HEK293 (cell line): ENCODE measurements around the gene KIF3B.

ENCODE experiments used
- CTCF ChIA-PET: fragments of 350-600 bp; formaldehyde crosslinking; extraction: SDS; loops from one replicate; lab custom pipeline; 2021; ENCODE audit warnings: antibody characterized with exemption; lab: Yijun Ruan, JAX
- POLR2A ChIA-PET: fragments of 300-600 bp; formaldehyde crosslinking; extraction: SDS; loops from one replicate; lab custom pipeline; 2020; ENCODE audit warnings: antibody characterized with exemption, inconsistent platforms; lab: Yijun Ruan, JAX
- H3K27ac ChIP-seq: fragments of 200-500 bp; sonication (Bioruptor generic); 2 replicates; pipeline ENCODE4 v1.5.1; 2014; ENCODE audit warnings: low read depth, low read length, control low read depth, inconsistent platforms; ENCODE audit errors: extremely low read depth
- H3K36me3 ChIP-seq, 2 experiments: fragments of 200-500 bp in 1 of 2; sonication (Bioruptor generic) in 1 of 2; 1 replicate in 1 of 2; 2 replicates in 1 of 2; pipeline ENCODE4 v1.5.1; 2014 to 2017; ENCODE audit warnings: inconsistent platforms in 2 of 2, low read length in 2 of 2; ENCODE audit not compliant: control insufficient read depth in 2 of 2, insufficient read depth in 1 of 2
- H3K4me1 ChIP-seq: fragments of 200-500 bp; sonication (Bioruptor generic); 2 replicates; pipeline ENCODE4 v1.5.1; 2014; ENCODE audit warnings: mild to moderate bottlenecking, low read length, inconsistent platforms; ENCODE audit not compliant: control insufficient read depth, insufficient read depth
- H3K4me3 ChIP-seq: 2 replicates; pipeline ENCODE4 v1.5.1; 2011; ENCODE audit warnings: low read depth, mild to moderate bottlenecking, control low read depth, low read length, moderate library complexity
- H3K9me3 ChIP-seq: fragments of 200-500 bp; sonication (Bioruptor generic); 2 replicates; pipeline ENCODE4 v1.5.1; 2014; ENCODE audit warnings: low read depth, low read length, inconsistent platforms; ENCODE audit not compliant: control insufficient read depth, insufficient read depth
- GFI1B ChIP-seq: fragments of 450-650 bp; formaldehyde crosslinking; IDR thresholded peaks from 2 replicates; pipeline ENCODE4 v1.5.1; 2016; ENCODE audit warnings: missing biosample characterization, missing genetic modification characterization
- GLI4 ChIP-seq: fragments of 450-650 bp; formaldehyde crosslinking; IDR thresholded peaks from 2 replicates; pipeline ENCODE4 v1.5.1; 2016; ENCODE audit warnings: missing biosample characterization, missing genetic modification characterization
- KLF10 ChIP-seq: fragments of 450-650 bp; IDR thresholded peaks from 2 replicates; pipeline ENCODE4 v1.5.1; 2018; ENCODE audit warnings: missing biosample characterization, mild to moderate bottlenecking, missing genetic modification characterization
- KLF16 ChIP-seq: fragments of 450-650 bp; formaldehyde crosslinking; IDR thresholded peaks from 2 replicates; pipeline ENCODE4 v1.5.1; 2017; ENCODE audit warnings: missing biosample characterization, missing genetic modification characterization
- OVOL3 ChIP-seq: fragments of 450-650 bp; formaldehyde crosslinking; IDR thresholded peaks from 2 replicates; pipeline ENCODE4 v1.5.1; 2016; ENCODE audit warnings: missing biosample characterization, missing genetic modification characterization
- PRDM1 ChIP-seq: fragments of 450-650 bp; formaldehyde crosslinking; IDR thresholded peaks from 2 replicates; pipeline ENCODE4; 2016; ENCODE audit warnings: missing biosample characterization, missing genetic modification characterization
- SCRT1 ChIP-seq: fragments of 450-650 bp; formaldehyde crosslinking; IDR thresholded peaks from 2 replicates; pipeline ENCODE4 v1.5.1; 2016; ENCODE audit warnings: missing biosample characterization, missing genetic modification characterization, borderline replicate concordance
- SCRT2 ChIP-seq: fragments of 450-650 bp; formaldehyde crosslinking; IDR thresholded peaks from 2 replicates; pipeline ENCODE4 v1.5.1; 2016; ENCODE audit warnings: missing biosample characterization, missing genetic modification characterization
- ZBTB10 ChIP-seq: fragments of 450-650 bp; formaldehyde crosslinking; IDR thresholded peaks from 2 replicates; pipeline ENCODE4 v1.5.1; 2016; ENCODE audit warnings: missing biosample characterization, missing genetic modification characterization
- ZBTB7A ChIP-seq: fragments of 450-650 bp; formaldehyde crosslinking; IDR thresholded peaks from 2 replicates; pipeline ENCODE4 v1.5.1; 2016; ENCODE audit warnings: low read depth, missing biosample characterization, missing genetic modification characterization
- ZNF211 ChIP-seq: fragments of 450-650 bp; formaldehyde crosslinking; IDR thresholded peaks from 2 replicates; pipeline ENCODE4 v1.5.1; 2016; ENCODE audit warnings: low read depth, missing biosample characterization, missing genetic modification characterization
- ZNF23 ChIP-seq: fragments of 450-650 bp; formaldehyde crosslinking; IDR thresholded peaks from 2 replicates; pipeline ENCODE4 v1.5.1; 2016; ENCODE audit warnings: missing biosample characterization, missing genetic modification characterization, borderline replicate concordance
- ZNF404 ChIP-seq: fragments of 450-650 bp; formaldehyde crosslinking; IDR thresholded peaks from 2 replicates; pipeline ENCODE4 v1.5.1; 2017; ENCODE audit warnings: missing biosample characterization, missing genetic modification characterization
- ZNF473 ChIP-seq: fragments of 450-650 bp; formaldehyde crosslinking; IDR thresholded peaks from 2 replicates; pipeline ENCODE4 v1.5.1; 2017; ENCODE audit warnings: missing biosample characterization, missing genetic modification characterization
- ZNF513 ChIP-seq: fragments of 450-650 bp; IDR thresholded peaks from 2 replicates; pipeline ENCODE4 v1.5.1; 2018; ENCODE audit warnings: missing biosample characterization, missing genetic modification characterization
- ZNF571 ChIP-seq: fragments of 450-650 bp; formaldehyde crosslinking; IDR thresholded peaks from 2 replicates; pipeline ENCODE4 v1.5.0; 2017; ENCODE audit warnings: missing biosample characterization, missing genetic modification characterization
- ZNF677 ChIP-seq: fragments of 450-650 bp; IDR thresholded peaks from 2 replicates; pipeline ENCODE4 v1.5.0; 2018; ENCODE audit warnings: missing biosample characterization, mild to moderate bottlenecking, missing genetic modification characterization, moderate library complexity
- ZNF843 ChIP-seq: fragments of 450-650 bp; formaldehyde crosslinking; IDR thresholded peaks from 2 replicates; pipeline ENCODE4 v1.5.1; 2016; ENCODE audit warnings: missing biosample characterization, missing genetic modification characterization
- ZSCAN5A ChIP-seq: fragments of 450-650 bp; formaldehyde crosslinking; IDR thresholded peaks from 2 replicates; pipeline ENCODE4 v1.5.1; 2016; ENCODE audit warnings: missing biosample characterization, missing genetic modification characterization

The KIF3B gene

GRCh38 chr20:32337937-32338661 lies 60.6 kb downstream of the KIF3B start:
- H3K4me3 ChIP-seq: no peak overlapping the region
- CTCF ChIA-PET: interaction anchor here (0.6 to 1.0 kb wide), 4 partner anchors 28 to 314 kb away, joined by 3 to 4 read pairs (median 3); no protein-coding TSS in a partner anchor
- POLR2A ChIA-PET: no interaction called here

GRCh38 chr20:32338665-32339064 lies 61.2 kb downstream of the KIF3B start:
- CTCF ChIA-PET: interaction anchor here (0.6 to 1.0 kb wide), 3 partner anchors 28 to 314 kb away, joined by 3 to 4 read pairs (median 3); no protein-coding TSS in a partner anchor
- H3K36me3 ChIP-seq: peaks cover 0 to 9% of the 10 kb centered on the region in 2 experiments; a peak in 1 of 3 replicates

More at GRCh38 chr20:32337937-32338661, 60.6 kb downstream of the KIF3B start:
- no peak overlapping the region for H3K27ac ChIP-seq
- TF ChIP-seq PRDM1 (tag by site-specific recombination) (no peak), KLF10 (tag by site-specific recombination) (no peak), SCRT2 (tag by site-specific recombination) (peak; percentile 84), SCRT1 (tag by site-specific recombination) (0 out of 2 replicates have a peak, but pooled peaks have one; percentile 20), ZNF677 (tag by site-specific recombination) (no peak), ZBTB10 (tag by site-specific recombination) (no peak), ZNF473 (no peak), ZNF843 (tag by site-specific recombination) (no peak)
- H3K4me1 ChIP-seq: no peaks in the 10 kb centered on the region
- H3K36me3 ChIP-seq: peaks cover 0 to 10% of the 10 kb centered on the region in 2 experiments; a peak in 2 of 3 replicates
- no peaks in the 10 kb centered on the region for H3K9me3 ChIP-seq

More at GRCh38 chr20:32338665-32339064, 61.2 kb downstream of the KIF3B start:
- H3K27ac ChIP-seq: no peak overlapping the region
- H3K9me3 ChIP-seq: no peaks in the 10 kb centered on the region
- H3K4me3 ChIP-seq: no peak overlapping the region
- TF ChIP-seq ZBTB7A (tag by site-specific recombination) (no peak), ZSCAN5A (tag by site-specific recombination) (no peak), GLI4 (tag by site-specific recombination) (no peak), OVOL3 (tag by site-specific recombination) (no peak), KLF16 (tag by site-specific recombination) (no peak), PRDM1 (tag by site-specific recombination) (no peak), GFI1B (tag by site-specific recombination) (no peak), ZNF513 (tag by site-specific recombination) (no peak), ZNF571 (no peak), ZNF211 (tag by site-specific recombination) (no peak), ZNF404 (tag by site-specific recombination) (no peak), ZNF23 (no peak)
- no peaks in the 10 kb centered on the region for H3K4me1 ChIP-seq
- POLR2A ChIA-PET: no interaction called here
